Activated CD8-positive, alpha-beta T cell treated with anti-CD3 and anti-CD28 coated beads for 36 hours (primary cell): Measurements from ENCODE around the gene SEC63. TPM values are rescaled to one million over a fixed set of nuclear protein-coding genes. Genes with fewer than 3 reads are reported as not detected.
"Not testable (repeated sequence)": the region's sequence is repeated elsewhere in the genome, so short reads cannot be mapped to it uniquely, and the experiment has no call there.

Experiments used
- ATAC-seq: fragments of 200-7000 bp; cut with Tn5 transposase; one replicate; pipeline ENCODE4 v1.10.0; 2021; ENCODE audit warnings: mild to moderate bottlenecking, moderate library complexity
- CTCF ChIA-PET: fragments of 350-600 bp; sonication (Branson Sonifier 250); formaldehyde crosslinking; loops from one replicate; lab custom pipeline; 2021; ENCODE audit warnings: antibody characterized with exemption; lab: Charles Lee
- POLR2A ChIA-PET: fragments of 350-600 bp; sonication (Branson Sonifier 250); formaldehyde crosslinking; loops from one replicate; lab custom pipeline; 2021; ENCODE audit warnings: antibody characterized with exemption; lab: Charles Lee
- DNase-seq: peaks from one replicate; pipeline ENCODE4 v3.0.0-alpha.2; 2020
- H3K27ac Mint-ChIP-seq: one replicate; pipeline ENCODE4 v1.8.0; 2021; ENCODE audit warnings: mild to moderate bottlenecking, mixed read lengths
- H3K27me3 Mint-ChIP-seq: one replicate; pipeline ENCODE4 v1.8.0; 2021; ENCODE audit warnings: mixed read lengths
- H3K36me3 Mint-ChIP-seq: one replicate; pipeline ENCODE4 v1.8.0; 2021; ENCODE audit warnings: low read depth, mixed read lengths
- H3K4me1 Mint-ChIP-seq: one replicate; pipeline ENCODE4 v1.8.0; 2021; ENCODE audit warnings: low read depth, mixed read lengths
- H3K4me3 Mint-ChIP-seq: one replicate; pipeline ENCODE4 v1.8.0; 2021; ENCODE audit warnings: mild to moderate bottlenecking, moderate library complexity, mixed read lengths
- H3K9me3 Mint-ChIP-seq: one replicate; pipeline ENCODE4 v1.8.0; 2021; ENCODE audit warnings: mixed read lengths
- CTCF ChIP-seq: fragments of 200-600 bp; IDR thresholded peaks from one replicate; pipeline ENCODE4 v1.8.0; 2022; ENCODE audit warnings: antibody characterized with exemption, mild to moderate bottlenecking
- intact Hi-C: fragments of 100-400 bp; cut with micrococcal nuclease; formaldehyde crosslinking; loops from one replicate; pipeline ENCODE4 v1.10.0; 2022
- total RNA-seq, 2 experiments: library from RNA; stranded (reverse); gene quantifications; one replicate each; pipeline ENCODE4 v1.2.3, GENCODE V29; 2021

SEC63 gene
- total RNA-seq, 2 experiments from 2014 or later: 89.9 to 90.7 TPM

GRCh38 chr6:107941199-107941598 lies 16.8 kb downstream of the SEC63 start:
- H3K27ac Mint-ChIP-seq: no peak overlapping the region
- CTCF ChIA-PET: interaction anchor here (0.8 to 1.4 kb wide), 5 partner anchors 9 to 108 kb away, joined by 3 to 5 read pairs (median 4); no protein-coding TSS in a partner anchor
- peaks cover 27% of the 10 kb centered on the region for H3K4me1 Mint-ChIP-seq
- DNase-seq (no peak), ATAC-seq (no peak)
- no peak for TF ChIP-seq CTCF
- POLR2A ChIA-PET: interaction anchor here (0.7 to 1.0 kb wide), 3 partner anchors 10 to 26 kb away, joined by 3 to 6 read pairs (median 3); no protein-coding TSS in a partner anchor
- no peak overlapping the region for H3K4me3 Mint-ChIP-seq
- no peaks in the 10 kb centered on the region for H3K9me3 Mint-ChIP-seq
- intact Hi-C loops: no loop called here
- H3K27me3 Mint-ChIP-seq: no peaks in the 10 kb centered on the region
- H3K36me3 Mint-ChIP-seq: peaks cover 15% of the 10 kb centered on the region

- H3K27ac Mint-ChIP-seq, CTCF ChIA-PET: not testable (repeated sequence)
- peaks cover 16% of the 10 kb centered on the region for H3K4me1 Mint-ChIP-seq
Measured at GRCh38 chr6:107936910-107937292, 21.1 kb downstream of the SEC63 start.

DNA sequence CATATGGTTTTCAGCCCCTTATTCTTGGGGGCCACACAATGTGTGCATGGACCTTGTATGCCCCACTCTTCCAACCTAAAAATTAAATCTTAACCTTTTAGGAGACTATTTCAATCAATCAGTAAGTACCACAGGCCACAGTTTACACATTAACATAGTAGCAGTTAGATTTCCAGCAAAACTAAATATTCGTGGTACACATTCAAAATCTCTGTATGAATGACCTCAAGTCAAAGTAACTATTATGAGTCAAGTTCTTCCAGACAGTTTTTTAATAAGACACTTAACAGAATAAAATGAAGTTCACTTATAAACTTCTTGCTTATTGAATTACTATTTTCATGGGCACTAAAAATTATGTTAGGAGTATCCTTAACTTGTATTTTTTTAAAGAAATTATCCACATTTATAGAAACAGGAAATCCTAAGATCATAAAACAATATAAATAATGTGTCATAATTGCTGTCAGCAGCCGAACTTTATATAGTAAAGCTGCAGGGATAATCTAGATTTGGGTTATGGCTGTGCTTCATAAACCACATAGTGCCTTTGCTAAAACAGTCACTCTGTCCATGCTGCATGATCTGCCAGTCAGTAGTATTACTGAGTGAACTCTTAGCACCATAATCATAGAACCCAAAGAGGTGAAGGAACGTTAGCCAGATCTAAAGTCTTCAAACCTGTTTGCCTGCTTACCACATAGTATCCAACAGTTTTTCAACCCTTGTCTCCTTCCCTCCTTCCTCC lies 21.7 kb downstream of the SEC63 start:
- Mint-ChIP-seq H3K4me3 (no peak overlapping the region), H3K9me3 (peaks cover 6% of the 10 kb centered on the region), H3K4me1 (peaks cover 18% of the 10 kb centered on the region), H3K36me3 (peaks cover 30% of the 10 kb centered on the region), H3K27ac (no peak overlapping the region), H3K27me3 (no peaks in the 10 kb centered on the region)
- TF ChIP-seq CTCF: no peak
- ChIA-PET POLR2A (no interaction called here), CTCF (no interaction called here)
- no peak for ATAC-seq
- intact Hi-C loops: no loop called here
- no peak for DNase-seq

More at GRCh38 chr6:107936910-107937292, 21.1 kb downstream of the SEC63 start:
- H3K36me3 Mint-ChIP-seq: peaks cover 27% of the 10 kb centered on the region
- H3K9me3 Mint-ChIP-seq, intact Hi-C loops, DNase-seq, ATAC-seq, POLR2A ChIA-PET, H3K27me3 Mint-ChIP-seq, H3K4me3 Mint-ChIP-seq: not testable (repeated sequence)

- intact Hi-C loops, H3K9me3 Mint-ChIP-seq, ATAC-seq, POLR2A ChIA-PET, CTCF ChIA-PET, H3K27ac Mint-ChIP-seq, DNase-seq, H3K27me3 Mint-ChIP-seq, H3K4me3 Mint-ChIP-seq: not testable (repeated sequence)
- peaks cover 28% of the 10 kb centered on the region for H3K36me3 Mint-ChIP-seq
- H3K4me1 Mint-ChIP-seq: peaks cover 13% of the 10 kb centered on the region
Measured at GRCh38 chr6:107934229-107934628, 23.8 kb downstream of the SEC63 start.

- ATAC-seq: no peak
- Mint-ChIP-seq H3K27ac (no peak overlapping the region), H3K9me3 (peaks cover 6% of the 10 kb centered on the region), H3K36me3 (peaks cover 37% of the 10 kb centered on the region), H3K27me3 (no peaks in the 10 kb centered on the region), H3K4me1 (peaks cover 18% of the 10 kb centered on the region), H3K4me3 (no peak overlapping the region)
- no peak for DNase-seq
- intact Hi-C loops: no loop called here
- ChIA-PET POLR2A (no interaction called here), CTCF (interaction anchor here (1.6 kb wide), 1 partner anchor 9 kb away, joined by 5 read pairs; no protein-coding TSS in a partner anchor)
- no peak for TF ChIP-seq CTCF
Measured at GRCh38 chr6:107932580-107932979, 25.4 kb downstream of the SEC63 start.

DNA sequence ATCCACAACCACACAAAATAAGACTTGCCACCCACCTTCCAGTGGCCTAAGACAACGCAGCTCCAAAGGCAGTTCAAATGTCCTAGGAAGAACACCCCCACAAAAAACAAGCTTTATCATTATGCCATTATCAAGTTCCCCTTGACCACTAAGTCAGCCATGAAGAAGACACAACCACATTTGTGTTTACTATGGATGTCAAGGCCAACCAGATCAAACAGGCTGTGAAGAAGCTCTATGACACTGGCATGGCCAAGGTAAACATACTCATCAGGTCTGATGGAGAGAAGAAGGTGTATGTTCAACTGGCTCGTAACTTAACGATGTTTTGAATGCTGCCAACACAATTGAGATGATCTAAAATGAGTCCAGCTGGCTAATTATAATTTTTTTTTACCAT lies 26.1 kb downstream of the SEC63 start:
- Mint-ChIP-seq H3K4me1 (peaks cover 18% of the 10 kb centered on the region), H3K27ac (no peak overlapping the region), H3K27me3 (no peaks in the 10 kb centered on the region), H3K9me3 (peaks cover 6% of the 10 kb centered on the region), H3K4me3 (no peak overlapping the region), H3K36me3 (peaks cover 36% of the 10 kb centered on the region)
- ChIA-PET CTCF (interaction anchor here (1.0 to 1.6 kb wide), 3 partner anchors 9 to 146 kb away, joined by 3 to 5 read pairs (median 5); no protein-coding TSS in a partner anchor), POLR2A (interaction anchor here (1.2 kb wide), 1 partner anchor 52 kb away, joined by 3 read pairs; no protein-coding TSS in a partner anchor)
- DNase-seq (no peak), ATAC-seq (no peak)
- intact Hi-C loops: no loop called here
- TF ChIP-seq CTCF: no peak
